Amniotic epithelial cell (primary cell): Measurements from ENCODE around the gene VPREB3.

ENCODE experiments used
- DNase-seq: peaks from one replicate; pipeline ENCODE4 v3.0.0-alpha.2; 2010; ENCODE audit warnings: low read depth

Gene VPREB3, protein sequence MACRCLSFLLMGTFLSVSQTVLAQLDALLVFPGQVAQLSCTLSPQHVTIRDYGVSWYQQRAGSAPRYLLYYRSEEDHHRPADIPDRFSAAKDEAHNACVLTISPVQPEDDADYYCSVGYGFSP

GRCh38 chr22:23754220-23754919 is at the start of gene VPREB3:
VPREB3 (minus strand) TSS chr22:23754425; CDS start chr22:23754363, 62 bp downstream.
- no peak for DNase-seq

DNA sequence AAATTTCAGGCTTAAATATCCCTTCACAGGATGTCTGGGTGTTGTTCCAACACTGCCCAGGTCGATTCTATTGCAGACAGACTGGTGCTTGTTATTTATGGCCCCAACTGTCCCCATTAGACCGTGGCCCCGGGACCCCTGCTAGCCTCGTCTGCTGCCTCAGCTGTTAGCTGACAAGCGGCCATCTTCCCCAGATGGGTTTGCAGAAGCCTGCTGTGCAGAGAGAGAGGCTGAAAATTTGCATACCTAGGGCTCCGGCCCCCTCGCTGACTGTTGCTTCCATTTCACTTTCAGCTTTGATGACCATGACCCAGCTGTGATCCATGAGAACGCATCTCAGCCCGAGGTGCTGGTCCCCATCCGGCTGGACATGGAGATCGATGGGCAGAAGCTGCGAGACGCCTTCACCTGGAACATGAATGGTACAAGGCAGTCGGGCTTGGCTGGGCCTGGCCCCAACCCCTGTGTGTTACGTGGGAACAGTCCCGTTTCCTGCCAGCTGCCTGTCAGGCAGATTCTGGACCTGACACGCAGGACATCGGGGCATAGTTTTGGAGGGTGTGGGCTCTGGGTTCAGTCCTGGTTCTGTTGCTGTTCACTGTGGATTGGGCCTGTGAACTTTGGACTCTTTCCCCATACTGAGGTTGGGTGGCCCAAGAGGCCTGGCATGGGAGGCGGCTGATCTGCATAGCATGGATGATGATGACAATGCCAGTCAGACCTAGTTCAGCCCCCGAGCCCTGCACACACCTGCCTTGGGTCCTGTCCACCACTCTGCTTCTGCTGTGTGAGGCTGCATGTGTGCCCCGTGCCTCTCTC is 49.0 kb upstream of the VPREB3 start:
- no peak for DNase-seq

DNA sequence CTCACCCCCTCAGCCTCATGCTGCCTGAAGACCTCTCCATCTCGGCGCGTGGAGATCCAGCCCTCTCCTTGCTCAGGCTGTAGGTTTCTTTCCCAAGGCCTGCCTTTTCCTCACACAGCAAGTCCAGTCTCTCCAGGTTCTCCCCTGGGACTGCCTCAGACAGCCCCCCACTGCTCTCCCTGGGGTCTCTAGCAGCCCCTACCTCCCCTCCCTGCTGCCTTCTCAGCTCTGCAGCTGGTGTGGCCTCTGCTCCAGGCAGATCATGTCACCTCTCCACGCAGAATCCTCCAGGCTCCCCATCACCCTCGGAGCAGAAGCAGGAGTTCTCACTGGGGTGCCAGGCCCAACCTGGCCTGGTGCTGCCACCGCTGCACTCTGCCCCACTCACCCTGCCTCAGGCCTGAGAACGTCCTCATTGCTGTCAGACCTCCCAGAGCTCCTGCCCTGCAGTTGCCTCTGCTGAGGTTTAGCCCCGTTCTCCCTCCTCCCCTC is 47.7 kb upstream of the VPREB3 start:
- no peak for DNase-seq

DNA sequence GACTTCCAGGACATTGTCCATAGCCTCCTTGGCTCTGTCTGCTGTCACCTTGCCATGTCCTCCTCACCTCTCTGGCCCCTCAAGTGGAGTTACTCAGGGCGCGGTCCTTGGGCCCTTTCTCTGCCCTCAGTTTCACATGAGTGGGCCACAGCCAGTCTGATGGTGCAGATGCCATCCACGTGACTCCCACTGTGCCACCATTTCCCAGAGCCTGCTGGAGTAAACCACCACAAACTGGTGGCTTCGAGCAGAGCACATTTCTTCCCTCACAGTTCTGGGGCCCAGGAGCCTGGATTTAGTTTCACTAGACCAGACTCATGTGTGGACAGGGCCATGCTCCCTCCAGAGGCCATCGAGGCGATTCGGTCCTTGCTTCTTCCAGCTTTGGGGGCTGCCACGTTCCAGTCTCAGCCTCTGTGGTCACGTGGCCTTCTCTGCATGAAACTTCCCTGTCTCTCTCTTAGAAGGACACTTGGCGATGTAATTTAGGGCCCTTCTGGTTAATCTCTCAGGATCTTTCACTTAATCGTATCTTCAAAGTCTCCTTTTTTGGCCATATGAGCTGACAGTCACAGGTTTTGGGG is 47.1 kb upstream of the VPREB3 start:
- DNase-seq = no peak

DNA sequence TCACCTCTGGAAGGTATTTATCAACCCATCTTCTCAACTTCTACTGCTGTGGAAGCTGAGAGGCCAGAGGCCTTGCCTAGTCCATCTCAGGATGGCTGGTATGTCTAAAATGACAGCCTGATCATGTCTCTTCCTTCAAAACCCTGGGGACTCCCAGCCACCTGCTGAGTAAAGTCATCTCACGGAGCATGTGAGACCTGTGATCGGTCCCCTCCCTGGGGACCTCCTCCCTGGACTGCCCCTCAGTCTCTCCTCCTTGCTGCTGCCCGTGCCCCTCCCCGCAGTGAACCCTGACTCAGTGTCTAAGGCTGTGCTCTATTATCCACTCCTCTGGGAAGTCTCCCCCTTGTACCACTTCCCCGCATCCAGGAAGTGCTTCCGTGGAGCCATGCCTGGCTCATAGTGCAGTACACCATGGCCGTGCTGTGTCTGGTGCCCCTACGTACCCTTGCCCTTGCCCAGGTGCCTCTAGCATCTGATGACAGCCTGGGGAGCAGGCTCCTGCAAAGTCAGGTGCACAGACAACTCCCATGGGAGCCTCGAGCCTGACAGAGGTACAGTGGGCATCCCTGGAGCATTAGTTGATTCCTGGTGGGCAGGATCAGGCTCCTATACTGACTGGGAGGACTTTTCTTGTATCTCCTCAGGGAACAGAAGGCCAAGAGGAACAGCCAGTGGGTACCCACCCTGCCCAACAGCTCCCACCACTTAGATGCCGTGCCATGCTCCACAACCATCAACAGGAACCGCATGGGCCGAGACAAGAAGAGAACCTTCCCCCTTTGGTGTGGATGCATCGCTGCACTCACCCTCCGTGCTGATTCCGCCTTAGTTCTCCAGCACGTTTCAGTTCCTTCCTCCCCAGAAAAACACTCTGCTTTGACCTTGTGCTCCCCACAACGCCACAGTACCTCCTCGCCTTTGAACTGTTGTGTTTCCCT is 46.3 kb upstream of the VPREB3 start:
- DNase-seq = no peak

DNA sequence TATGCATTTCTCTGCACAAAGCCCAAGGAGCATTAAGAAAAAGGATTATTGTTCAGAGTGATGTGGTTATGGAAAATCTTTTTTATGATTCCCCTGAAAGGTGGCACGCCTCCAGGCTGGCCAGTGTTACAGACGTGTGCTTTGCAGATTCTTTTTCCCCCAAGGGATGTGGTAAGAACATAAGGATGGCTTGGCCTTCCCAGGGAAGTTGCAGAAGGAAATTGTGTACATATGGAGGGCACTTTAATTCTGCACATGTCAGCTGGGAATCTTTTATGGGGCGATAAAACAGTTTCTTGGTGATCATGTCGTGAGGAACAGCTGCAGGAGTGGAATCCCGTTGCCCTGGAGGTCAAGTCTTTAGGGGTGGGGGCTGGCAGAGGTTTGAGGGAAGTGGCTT is 42.2 kb upstream of the VPREB3 start:
- no peak for DNase-seq

- DNase-seq = no peak
Observed at GRCh38 chr22:23793326-23793725, 39.1 kb upstream of the VPREB3 start.

DNA sequence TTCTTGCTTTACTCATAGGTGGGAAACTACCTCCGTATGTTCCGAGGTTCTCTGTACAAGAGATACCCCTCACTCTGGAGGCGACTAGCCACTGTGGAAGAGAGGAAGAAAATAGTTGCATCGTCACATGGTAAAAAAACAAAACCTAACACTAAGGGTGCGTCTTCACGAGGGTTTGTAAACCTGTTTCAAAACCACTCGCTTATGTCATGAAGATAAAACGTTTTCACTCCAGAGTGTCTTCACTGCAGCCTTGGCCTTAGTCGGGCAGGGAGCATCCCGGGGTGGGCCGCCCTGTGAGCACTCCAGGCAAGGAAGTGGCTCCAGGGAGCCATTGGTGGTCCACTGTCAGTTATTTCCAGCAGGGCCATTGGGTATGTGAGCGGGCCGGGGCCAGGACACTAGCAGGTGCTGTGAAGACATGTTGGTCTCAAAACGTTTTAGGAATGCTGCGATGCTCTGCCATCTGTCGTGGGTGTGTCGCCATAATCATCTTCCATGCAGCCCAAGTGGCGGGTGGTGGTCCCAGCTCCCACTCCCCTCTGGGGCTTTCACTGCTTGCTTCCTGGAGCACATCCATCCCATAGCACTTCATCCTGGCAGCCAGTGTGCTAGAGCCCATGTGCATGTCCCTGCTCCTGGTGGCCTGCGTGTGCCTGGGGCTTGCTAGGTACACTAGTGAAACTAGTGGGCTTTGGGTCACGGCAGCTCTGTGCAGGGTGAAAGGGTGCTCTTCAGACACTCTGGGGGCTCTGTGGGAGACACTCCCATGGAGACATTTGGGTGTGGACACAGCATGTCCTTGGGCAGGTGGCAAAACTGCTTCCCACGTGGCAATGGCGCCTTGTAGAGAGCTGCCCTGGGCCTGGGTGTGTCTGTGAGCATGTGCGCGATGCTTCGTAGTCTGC is 37.8 kb upstream of the VPREB3 start:
- no peak for DNase-seq

DNA sequence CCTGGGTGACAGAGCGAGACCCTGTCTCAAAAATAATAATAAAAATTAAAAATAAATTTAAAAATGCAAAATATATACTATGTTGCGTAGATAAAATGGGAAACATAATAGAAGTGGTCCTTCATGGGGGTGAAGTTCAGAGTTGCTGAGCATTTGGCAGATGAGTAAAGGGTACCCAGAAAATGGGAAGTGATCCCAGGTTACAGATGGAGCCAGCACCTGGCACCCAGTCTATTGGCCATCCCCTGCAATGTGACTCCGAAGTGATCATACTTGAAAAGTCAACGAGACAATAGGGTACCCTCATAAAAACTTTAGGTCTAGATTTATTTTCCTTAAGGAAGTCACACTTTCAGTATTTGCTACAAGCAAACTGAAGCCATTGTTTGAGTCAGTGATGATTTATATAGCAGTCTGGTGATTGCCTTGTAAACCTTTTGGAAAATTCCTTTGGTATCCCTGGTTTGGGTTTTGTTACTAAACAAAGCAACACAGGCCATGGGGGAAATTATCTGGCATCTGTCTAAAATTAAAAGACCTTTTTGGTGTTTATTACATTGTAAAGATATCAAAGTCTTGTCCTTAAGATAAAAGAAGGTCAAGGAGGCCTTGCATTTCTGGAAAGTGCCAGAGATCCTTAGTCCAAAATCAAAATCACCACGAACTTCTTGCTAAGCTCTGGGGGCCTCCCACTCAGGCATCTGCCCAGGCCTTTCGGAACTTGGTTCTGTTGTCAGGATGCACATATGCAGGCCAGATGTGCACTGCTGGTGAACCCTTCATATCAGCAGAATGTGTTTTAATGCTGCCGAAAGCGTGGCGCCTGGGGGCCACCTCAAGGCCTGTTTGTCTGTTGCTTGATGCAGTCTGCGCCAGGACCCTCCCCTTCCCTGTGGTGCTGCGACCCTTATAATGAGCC is 36.9 kb upstream of the VPREB3 start:
- DNase-seq = peak; percentile 47

GRCh38 chr22:23789638-23790037 is 35.4 kb upstream of the VPREB3 start:
- no peak for DNase-seq

DNA sequence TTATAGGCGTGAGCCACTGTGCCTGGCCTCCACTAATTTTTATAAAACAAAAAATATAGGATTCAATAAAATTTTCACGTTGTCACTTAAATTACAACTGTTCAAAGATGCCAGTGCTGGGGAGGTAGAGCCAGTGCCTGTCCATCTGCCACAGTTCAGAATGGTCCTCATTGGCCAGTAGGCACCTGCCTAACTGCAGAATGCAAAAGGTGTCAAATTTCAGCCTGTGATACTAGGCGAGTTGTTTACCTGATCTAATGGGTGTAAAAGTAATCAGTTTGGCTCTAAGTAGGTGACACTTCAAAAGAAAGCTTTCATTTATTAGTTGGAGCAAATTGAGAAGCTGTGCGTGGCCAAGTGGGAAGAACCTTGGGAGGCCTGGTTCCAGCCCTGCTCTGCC is 34.9 kb upstream of the VPREB3 start:
- no peak for DNase-seq

DNA sequence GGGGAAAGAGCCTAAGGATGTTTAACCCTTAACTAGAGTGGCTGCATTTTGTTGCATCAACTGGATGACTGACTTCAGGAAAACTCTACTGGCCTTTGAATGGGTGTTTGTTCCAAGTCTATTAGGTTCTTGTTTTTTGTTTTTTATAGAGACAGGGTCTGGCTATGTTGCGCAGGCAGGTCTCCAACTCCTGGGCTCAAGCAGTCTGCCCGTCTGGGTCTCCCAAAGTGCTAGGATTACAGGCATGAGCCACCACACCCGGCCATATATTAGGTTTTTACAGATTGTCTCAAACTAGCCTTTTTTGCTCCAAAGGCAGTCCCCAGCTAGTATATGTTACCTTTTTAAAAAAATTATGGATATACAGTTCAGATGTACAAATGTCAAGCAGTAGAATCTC is 33.7 kb upstream of the VPREB3 start:
- DNase-seq = no peak

GRCh38 chr22:23787600-23787896 is 33.3 kb upstream of the VPREB3 start:
- DNase-seq = no peak

DNA sequence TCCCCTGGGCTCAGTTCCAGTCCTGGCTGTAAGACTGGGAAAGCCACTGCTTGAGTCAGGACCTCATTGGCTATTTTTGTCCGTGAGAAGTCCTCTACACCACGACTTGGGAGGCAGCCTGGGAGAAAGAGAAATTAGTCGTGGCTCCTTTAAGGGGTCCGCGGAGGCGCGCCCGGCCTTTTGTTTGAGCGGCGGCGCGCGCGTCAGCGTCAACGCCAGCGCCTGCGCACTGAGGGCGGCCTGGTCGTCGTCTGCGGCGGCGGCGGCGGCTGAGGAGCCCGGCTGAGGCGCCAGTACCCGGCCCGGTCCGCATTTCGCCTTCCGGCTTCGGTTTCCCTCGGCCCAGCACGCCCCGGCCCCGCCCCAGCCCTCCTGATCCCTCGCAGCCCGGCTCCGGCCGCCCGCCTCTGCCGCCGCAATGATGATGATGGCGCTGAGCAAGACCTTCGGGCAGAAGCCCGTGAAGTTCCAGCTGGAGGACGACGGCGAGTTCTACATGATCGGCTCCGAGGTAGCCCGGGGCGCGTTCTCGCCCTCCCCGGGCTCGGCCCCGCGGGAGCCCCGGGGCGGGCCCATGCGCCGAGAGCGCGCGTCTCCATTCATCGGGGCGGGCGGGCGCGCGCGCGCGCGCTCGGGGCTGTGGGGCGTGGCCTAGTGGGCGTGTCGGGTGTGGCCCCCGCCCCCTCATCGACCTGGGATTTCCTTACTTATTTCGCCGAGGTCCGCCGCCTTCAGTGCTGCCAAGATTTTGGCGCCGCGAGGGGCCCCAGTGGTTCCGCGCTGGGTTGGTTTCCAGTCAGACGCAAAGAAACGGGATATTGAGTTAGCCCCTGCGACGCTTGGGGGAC is 32.8 kb upstream of the VPREB3 start, which contains the start of gene SMARCB1:
Gene SMARCB1 (plus strand): TSS at position 215 of the 848 bp plus-strand sequence. CDS start 204 bp downstream, at position 419.
- DNase-seq = peak; percentile 88

DNA sequence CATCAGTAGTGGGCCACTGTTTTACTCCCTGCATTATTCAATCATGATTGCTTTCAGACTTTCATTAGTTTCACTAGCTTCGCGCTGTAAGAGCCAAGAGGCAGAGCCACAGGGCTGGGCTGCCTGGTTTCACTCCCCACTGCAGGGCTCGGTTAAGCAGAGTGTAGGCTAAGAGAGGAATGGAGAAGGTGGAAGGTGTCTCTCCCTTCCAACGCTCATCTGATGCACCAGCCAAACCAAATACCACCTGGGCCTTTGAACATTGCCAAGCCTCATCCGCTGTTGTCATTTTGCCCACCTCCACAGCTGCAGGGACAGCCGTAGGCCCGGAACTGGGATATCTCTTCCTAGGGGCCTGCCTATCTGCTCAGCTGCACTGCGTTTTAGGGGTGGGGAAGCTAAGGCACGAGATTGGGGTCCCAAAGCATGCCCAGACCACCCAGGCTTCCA is 32.1 kb upstream of the VPREB3 start:
- no peak for DNase-seq

DNA sequence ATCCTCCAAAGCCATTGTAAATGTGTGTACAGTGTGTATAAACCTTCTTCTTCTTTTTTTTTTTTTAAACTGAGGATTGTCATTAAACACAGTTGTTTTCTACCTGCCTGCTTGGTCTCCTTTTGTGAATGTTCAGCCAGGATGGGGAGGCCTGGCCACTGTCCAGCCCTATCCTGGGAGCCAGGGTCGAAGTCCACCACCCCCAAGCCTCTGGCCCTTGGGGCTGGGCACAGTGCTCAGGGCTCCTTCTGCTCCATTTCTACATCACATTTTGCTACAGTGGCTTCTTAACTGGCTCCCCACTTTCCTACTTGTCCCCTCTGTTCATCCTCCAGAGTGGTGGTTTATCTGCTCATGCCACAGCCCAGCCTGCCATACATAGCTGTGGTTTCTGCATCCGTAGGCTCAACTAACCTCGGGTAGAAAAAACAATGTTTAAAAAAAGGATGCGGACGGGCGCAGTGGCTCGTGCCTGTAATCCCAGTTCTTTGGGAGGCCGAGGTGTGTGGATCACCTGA is 30.0 kb upstream of the VPREB3 start:
- DNase-seq = peak; percentile 81

GRCh38 chr22:23783265-23784150 is 29.3 kb upstream of the VPREB3 start:
- no peak for DNase-seq
